ENCODE results near the gene TXLNB. TPM values are rescaled to one million over a fixed set of nuclear protein-coding genes. Genes with fewer than 3 reads are reported as not detected.
"Not testable (repeated sequence)": the region's sequence is repeated elsewhere in the genome, so short reads cannot be mapped to it uniquely, and the experiment has no call there.

The TXLNB gene
- total RNA-seq, 1 experiment from 2014 or later: 0.22 TPM

- Histone ChIP-seq H3K4me3 (ENCODE audit: low read length) (no peak overlapping the region), H3K4me1 (ENCODE audit: insufficient read depth, low read length) (no peaks in the 10 kb centered on the region), H3K9me2 (replicated peaks; ENCODE audit: low read length) (no peaks in the 10 kb centered on the region), H4K20me1 (ENCODE audit: low read length) (no peaks in the 10 kb centered on the region), H3K36me3 (ENCODE audit: low read depth, low read length) (no peaks in the 10 kb centered on the region), H3K9ac (ENCODE audit: low read length) (no peak overlapping the region), H3K79me2 (ENCODE audit: low read length) (no peaks in the 10 kb centered on the region), H3K4me2 (ENCODE audit: low read length) (peak overlapping the region; percentile 38; the same call in 1 of the 2 replicates), H3F3A (ENCODE audit: low read length, unreplicated experiment) (no peaks in the 10 kb centered on the region), H3K9me3 (ENCODE audit: low read length) (no peaks in the 10 kb centered on the region), H3K27ac (ENCODE audit: low read length) (no peak overlapping the region), H3K27me3 (ENCODE audit: low read length) (no peaks in the 10 kb centered on the region), H2AFZ (ENCODE audit: low read length) (peak overlapping the region; percentile 68)
- no TSS peak for BruUV-seq (replicated peaks)
- ChIA-PET CTCF (interaction anchor here (0.6 to 1.5 kb wide), 7 partner anchors 11 to 151 kb away, joined by 3 to 40 read pairs (median 5); no protein-coding TSS in a partner anchor), POLR2A (ENCODE audit: unreplicated experiment) (no interaction called here)
- intact Hi-C loops (cut with micrococcal nuclease): loop anchor here (1.0 to 10.0 kb wide), 3 partner anchors 94 to 404 kb away; no protein-coding TSS in a partner anchor
- TF ChIP-seq CTCF (conservative IDR thresholded peaks at IDR 0.05; ENCODE audit: low read depth, low read length): peak; percentile 85
- TF ChIP-seq EZH2phosphoT487 (IDR thresholded peaks at IDR 0.05; ENCODE audit: borderline replicate concordance, low read length): no peak
- no peak for TF ChIP-seq EZH2 (IDR thresholded peaks at IDR 0.05; ENCODE audit: low read length, unreplicated experiment)
- peak; percentile 75 for DNase-seq
- ATAC-seq: peak; percentile 100
Observed at GRCh38 chr6:139219271-139219729, 72.5 kb downstream of the TXLNB start.

- POLR2A ChIA-PET (ENCODE audit: unreplicated experiment); BruUV-seq (replicated peaks): not testable (repeated sequence)
- intact Hi-C loops (cut with micrococcal nuclease): loop anchor here (10.0 kb wide), 1 partner anchor 398 kb away; no protein-coding TSS in a partner anchor
Observed at GRCh38 chr6:139212460-139212859, 79.3 kb downstream of the TXLNB start.

GRCh38 chr6:139210766-139211165, 81.0 kb downstream of the TXLNB start:
- H3K9me3 ChIP-seq (ENCODE audit: low read length); H2AFZ ChIP-seq (ENCODE audit: low read length); H3K36me3 ChIP-seq (ENCODE audit: low read depth, low read length); POLR2A ChIA-PET (ENCODE audit: unreplicated experiment); H3K9ac ChIP-seq (ENCODE audit: low read length); BruUV-seq (replicated peaks); H3K9me2 ChIP-seq (replicated peaks; ENCODE audit: low read length); CTCF ChIA-PET; H3K4me1 ChIP-seq (ENCODE audit: insufficient read depth, low read length); H3K4me3 ChIP-seq (ENCODE audit: low read length); H3F3A ChIP-seq (ENCODE audit: low read length, unreplicated experiment); H3K27me3 ChIP-seq (ENCODE audit: low read length); DNase-seq; H3K79me2 ChIP-seq (ENCODE audit: low read length); H3K27ac ChIP-seq (ENCODE audit: low read length); H4K20me1 ChIP-seq (ENCODE audit: low read length); H3K4me2 ChIP-seq (ENCODE audit: low read length); ATAC-seq: not testable (repeated sequence)
- intact Hi-C loops (cut with micrococcal nuclease): loop anchor here (10.0 kb wide), 1 partner anchor 396 kb away; no protein-coding TSS in a partner anchor

More at GRCh38 chr6:139212460-139212859, 79.3 kb downstream of the TXLNB start:
- H3K79me2 ChIP-seq (ENCODE audit: low read length); H3F3A ChIP-seq (ENCODE audit: low read length, unreplicated experiment); CTCF ChIA-PET; H3K9ac ChIP-seq (ENCODE audit: low read length); H4K20me1 ChIP-seq (ENCODE audit: low read length); H3K4me2 ChIP-seq (ENCODE audit: low read length); DNase-seq; H3K4me3 ChIP-seq (ENCODE audit: low read length); H3K4me1 ChIP-seq (ENCODE audit: insufficient read depth, low read length); H2AFZ ChIP-seq (ENCODE audit: low read length); H3K9me3 ChIP-seq (ENCODE audit: low read length); ATAC-seq; H3K36me3 ChIP-seq (ENCODE audit: low read depth, low read length); H3K27ac ChIP-seq (ENCODE audit: low read length); H3K27me3 ChIP-seq (ENCODE audit: low read length); H3K9me2 ChIP-seq (replicated peaks; ENCODE audit: low read length): not testable (repeated sequence)

DNA sequence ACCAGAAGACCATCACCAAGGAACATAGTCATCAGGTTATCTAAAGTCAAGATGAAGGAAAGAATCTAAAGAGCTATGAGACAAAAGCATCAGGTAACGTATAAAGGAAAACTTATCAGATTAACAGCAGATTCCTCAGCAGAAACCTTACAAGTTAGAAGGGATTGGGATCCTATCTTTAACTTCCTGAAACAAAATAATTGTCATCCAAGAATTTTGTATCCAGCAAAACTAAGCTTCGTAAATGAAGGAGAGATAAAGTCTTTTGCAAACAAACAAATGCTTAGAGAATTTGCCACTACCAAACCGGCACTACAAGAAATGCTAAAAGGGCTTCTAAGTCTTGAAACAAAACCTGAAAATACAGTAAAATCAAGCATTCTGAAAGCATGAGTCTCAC, 86.0 kb downstream of the TXLNB start:
- Histone ChIP-seq H3K27me3 (ENCODE audit: low read length) (no peaks in the 10 kb centered on the region), H2AFZ (ENCODE audit: low read length) (no peak overlapping the region), H3K4me3 (ENCODE audit: low read length) (no peak overlapping the region), H3K27ac (ENCODE audit: low read length) (no peak overlapping the region), H3K36me3 (ENCODE audit: low read depth, low read length) (no peaks in the 10 kb centered on the region), H4K20me1 (ENCODE audit: low read length) (no peaks in the 10 kb centered on the region), H3K9ac (ENCODE audit: low read length) (no peak overlapping the region), H3F3A (ENCODE audit: low read length, unreplicated experiment) (no peaks in the 10 kb centered on the region), H3K9me2 (replicated peaks; ENCODE audit: low read length) (no peaks in the 10 kb centered on the region), H3K4me1 (ENCODE audit: insufficient read depth, low read length) (no peaks in the 10 kb centered on the region), H3K79me2 (ENCODE audit: low read length) (no peaks in the 10 kb centered on the region), H3K4me2 (ENCODE audit: low read length) (no peak overlapping the region), H3K9me3 (ENCODE audit: low read length) (no peaks in the 10 kb centered on the region)
- no peak for DNase-seq
- ATAC-seq: no peak
- TF ChIP-seq EZH2phosphoT487 (IDR thresholded peaks at IDR 0.05; ENCODE audit: borderline replicate concordance, low read length): no peak
- no peak for TF ChIP-seq EZH2 (IDR thresholded peaks at IDR 0.05; ENCODE audit: low read length, unreplicated experiment)
- no peak for TF ChIP-seq CTCF (conservative IDR thresholded peaks at IDR 0.05; ENCODE audit: low read depth, low read length)
- intact Hi-C loops (cut with micrococcal nuclease): no loop called here
- CTCF ChIA-PET: no interaction called here
- no TSS peak for BruUV-seq (replicated peaks)
- POLR2A ChIA-PET (ENCODE audit: unreplicated experiment): no interaction called here

Data from PC-3 (cell line).